Spinal cord (tissue), 10 donors: Measurements from ENCODE around the gene AKT2. TPM values are rescaled to one million over a fixed set of nuclear protein-coding genes. Genes with fewer than 3 reads are reported as not detected.
A peak's percentile ranks its signal among the peaks of the same experiment; 100 is the strongest.
"Not testable (repeated sequence)": the region's sequence is repeated elsewhere in the genome, so short reads cannot be mapped to it uniquely, and the experiment has no call there.

Experiments used
- DNase-seq, 6 donors: peaks; one replicate each; pipeline versions ENCODE4 v3.0.0 to v3.0.0-alpha.2; 2013 to 2015; ENCODE audit warnings: low spot score in 6 of 6, low read depth in 4 of 6
- H3K27ac ChIP-seq: one replicate; pipeline ENCODE4 v1.5.1; 2013; ENCODE audit warnings: low read depth, low read length, control low read depth
- H3K27me3 ChIP-seq: one replicate; pipeline ENCODE4 v1.6.1; 2013; ENCODE audit warnings: low read length; ENCODE audit not compliant: control insufficient read depth, insufficient read depth
- H3K36me3 ChIP-seq: one replicate; pipeline ENCODE4 v1.6.1; 2013; ENCODE audit warnings: low read length; ENCODE audit not compliant: control insufficient read depth, insufficient read depth
- H3K4me1 ChIP-seq: one replicate; pipeline ENCODE4 v1.6.1; 2013; ENCODE audit warnings: low read length; ENCODE audit not compliant: control insufficient read depth, insufficient read depth
- H3K4me3 ChIP-seq: one replicate; pipeline ENCODE4 v1.5.1; 2013; ENCODE audit warnings: low read depth, low read length, control low read depth
- H3K9me3 ChIP-seq: one replicate; pipeline ENCODE4 v1.6.1; 2013; ENCODE audit warnings: low read length; ENCODE audit not compliant: control insufficient read depth, insufficient read depth
- WGBS: methylation state at CpG from one replicate; pipeline ENCODE4 v1.1.5; 2013; ENCODE audit warnings: missing lambda C conversion rate; ENCODE audit not compliant: insufficient coverage; 5-methylcytosine and 5-hydroxymethylcytosine counted together
- long read RNA-seq, 4 donors: transcript quantifications; one replicate each; lab custom pipeline, GENCODE V29; 2026
- polyA plus RNA-seq, 2 donors: library from polyadenylated mRNA; unstranded; fragments of 120-200 nt; gene quantifications; one replicate each; pipeline ENCODE4 v1.2.1, GENCODE V29; 2013; ENCODE audit not compliant: insufficient read length in 2 of 2
- total RNA-seq, 2 donors: library from RNA; depleted of rRNA in 1 of 2; stranded (reverse); fragments of 120-200 nt in 1 of 2; fragments of >200 nt in 1 of 2; gene quantifications; one replicate each; pipeline versions ENCODE4 v1.2.3 to v1.2.4, GENCODE V29; 2013 to 2014
- donor health status: healthy.

AKT2 gene
- total RNA-seq (100 to 1,000 TPM in 1 of 2 donors, 10 to 100 TPM in 1; 62.8 to 126 TPM), polyA plus RNA-seq (100 to 1,000 TPM; 154 to 210 TPM)
- long read RNA-seq, donor 1, full-length matches to known transcripts = 24 of 32 reads
- long read RNA-seq, donor 1, partial matches to known transcripts = 8 of 32 reads
- long read RNA-seq, donor 1, other reads (novel, unspliced or antisense) = 0 of 32 reads
- long read RNA-seq, donor 2, full-length matches to known transcripts = 9 of 17 reads
- long read RNA-seq, donor 2, partial matches to known transcripts = 8 of 17 reads
- long read RNA-seq, donor 2, other reads (novel, unspliced or antisense) = 0 of 17 reads
- long read RNA-seq, donor 3, full-length matches to known transcripts = 15 of 34 reads
- long read RNA-seq, donor 3, partial matches to known transcripts = 19 of 34 reads
- long read RNA-seq, donor 3, other reads (novel, unspliced or antisense) = 0 of 34 reads
- long read RNA-seq, donor 4, full-length matches to known transcripts = 18 of 41 reads
- long read RNA-seq, donor 4, partial matches to known transcripts = 23 of 41 reads
- long read RNA-seq, donor 4, other reads (novel, unspliced or antisense) = 0 of 41 reads

GRCh38 chr19:40284501-40285352 lies at the start of gene AKT2:
Gene AKT2, minus strand, starts transcription at chr19:40285345. Its CDS starts 20,078 bp downstream, at chr19:40265267.
- peaks cover 32% of the 10 kb centered on the region for H3K4me1 ChIP-seq
- H3K9me3 ChIP-seq = no peaks in the 10 kb centered on the region
- peak within 1 kb of the TSS; percentile 80 for H3K4me3 ChIP-seq
- WGBS = under 1% methylated on average over 67 of the region's 84 CpGs
- peak within 1 kb of the TSS; percentile 98 for H3K27ac ChIP-seq
- peak; percentile 49 to 95 (median 74) for DNase-seq
- H3K36me3 ChIP-seq = peaks cover 22% of the 10 kb centered on the region
- no peaks in the 10 kb centered on the region for H3K27me3 ChIP-seq

DNA sequence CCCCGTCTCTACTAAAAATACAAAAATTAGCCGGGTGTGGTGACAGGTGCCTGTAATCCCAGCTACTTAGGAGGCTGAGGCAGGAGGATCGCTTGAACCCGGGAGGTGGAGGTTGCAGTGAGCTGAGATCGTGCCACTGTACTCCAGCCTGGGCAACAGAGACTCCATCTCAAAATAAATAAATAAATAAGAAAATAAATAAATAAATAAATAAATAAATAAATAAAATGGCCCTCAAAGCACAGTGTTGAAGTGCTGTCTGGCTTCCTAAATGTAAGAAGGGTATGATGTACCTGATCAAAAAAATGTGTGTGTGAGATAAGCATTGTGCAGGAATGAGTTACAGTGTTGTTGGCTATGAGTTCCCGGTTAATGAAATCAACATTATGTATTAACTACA lies 47.9 kb upstream of the AKT2 start:
- WGBS = 100% methylated on average over 1 of the region's 6 CpGs
- H3K4me1 ChIP-seq, H3K27ac ChIP-seq, DNase-seq, H3K4me3 ChIP-seq, H3K9me3 ChIP-seq, H3K27me3 ChIP-seq: not testable (repeated sequence)
- peaks cover 72% of the 10 kb centered on the region for H3K36me3 ChIP-seq

GRCh38 chr19:40332669-40333068 lies 47.5 kb upstream of the AKT2 start:
- Histone ChIP-seq H3K9me3 (no peaks in the 10 kb centered on the region), H3K27me3 (no peaks in the 10 kb centered on the region), H3K27ac (no peak overlapping the region), H3K4me1 (no peaks in the 10 kb centered on the region), H3K4me3 (no peak overlapping the region), H3K36me3 (peaks cover 76% of the 10 kb centered on the region)
- 70% methylated on average over 4 of the region's 6 CpGs for WGBS
- peak in 1 of 6 donors; percentile 6 for DNase-seq

DNA sequence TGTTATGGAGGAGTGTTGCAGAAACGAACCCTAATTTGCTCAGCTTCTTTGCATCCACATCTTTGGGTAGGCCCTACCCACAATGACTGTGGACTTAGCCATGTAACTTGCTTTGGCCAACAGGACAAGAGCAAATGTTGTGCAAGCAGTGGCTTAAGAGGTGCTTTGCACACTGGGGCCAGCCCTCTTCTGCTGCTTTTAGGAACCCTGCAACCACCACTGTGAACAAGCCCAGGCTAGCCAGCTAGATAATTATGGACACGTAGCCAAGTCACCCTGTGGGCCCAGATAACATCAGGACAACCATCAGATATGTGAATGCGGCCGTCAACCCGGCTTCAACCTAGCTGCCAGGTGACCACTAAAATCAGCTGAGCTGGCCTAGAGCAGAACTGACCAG lies 45.9 kb upstream of the AKT2 start:
- WGBS = 89% methylated on average over 5 of the region's 5 CpGs
- no peak overlapping the region for H3K4me3 ChIP-seq
- no peaks in the 10 kb centered on the region for H3K4me1 ChIP-seq
- H3K27me3 ChIP-seq = no peaks in the 10 kb centered on the region
- DNase-seq = no peak
- peaks cover 79% of the 10 kb centered on the region for H3K36me3 ChIP-seq
- H3K9me3 ChIP-seq = no peaks in the 10 kb centered on the region
- no peak overlapping the region for H3K27ac ChIP-seq

- Histone ChIP-seq H3K36me3 (peaks cover 87% of the 10 kb centered on the region), H3K27ac (no peak overlapping the region), H3K27me3 (no peaks in the 10 kb centered on the region), H3K4me1 (no peaks in the 10 kb centered on the region), H3K9me3 (no peaks in the 10 kb centered on the region), H3K4me3 (no peak overlapping the region)
- WGBS = 98% methylated on average over 5 of the region's 14 CpGs
- no peak for DNase-seq
These were observed 41.1 kb upstream of the AKT2 start for GRCh38 chr19:40326201-40326600.

DNA sequence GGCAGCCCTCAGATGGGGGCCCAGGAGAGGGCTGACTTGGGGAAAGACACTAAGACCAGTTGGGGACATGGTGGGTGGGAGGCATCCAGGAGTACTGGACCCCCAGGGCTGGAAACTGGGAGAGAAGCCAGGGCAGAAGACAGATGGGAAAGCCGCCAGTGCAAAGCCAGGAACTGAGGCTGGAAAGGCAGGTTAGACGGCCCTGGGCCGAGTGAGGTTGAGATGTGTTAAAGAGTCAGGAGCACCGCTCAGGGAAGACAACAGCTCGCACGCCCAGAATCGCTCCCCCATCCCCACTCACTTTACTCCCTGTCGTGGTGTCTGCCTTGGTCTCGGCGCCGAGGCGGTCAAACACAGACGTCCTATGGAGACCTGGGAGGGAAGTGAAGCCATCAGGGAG lies 38.6 kb upstream of the AKT2 start:
- Histone ChIP-seq H3K27ac (no peak overlapping the region), H3K9me3 (no peaks in the 10 kb centered on the region), H3K4me3 (no peak overlapping the region), H3K4me1 (no peaks in the 10 kb centered on the region), H3K36me3 (peaks cover 88% of the 10 kb centered on the region), H3K27me3 (no peaks in the 10 kb centered on the region)
- no peak for DNase-seq
- 88% methylated on average over 7 of the region's 13 CpGs for WGBS

- Histone ChIP-seq H3K9me3 (no peaks in the 10 kb centered on the region), H3K36me3 (peaks cover 85% of the 10 kb centered on the region), H3K27ac (no peak overlapping the region), H3K4me3 (no peak overlapping the region), H3K27me3 (no peaks in the 10 kb centered on the region), H3K4me1 (no peaks in the 10 kb centered on the region)
- DNase-seq = no peak
- WGBS = 92% methylated on average over 15 of the region's 15 CpGs
These were observed 37.9 kb upstream of the AKT2 start for GRCh38 chr19:40322951-40323615.

GRCh38 chr19:40322271-40322610 lies 37.1 kb upstream of the AKT2 start:
- no peaks in the 10 kb centered on the region for H3K27me3 ChIP-seq
- DNase-seq = no peak
- H3K9me3 ChIP-seq = no peaks in the 10 kb centered on the region
- H3K4me1 ChIP-seq = no peaks in the 10 kb centered on the region
- H3K27ac ChIP-seq = no peak overlapping the region
- 91% methylated on average over 5 of the region's 7 CpGs for WGBS
- H3K4me3 ChIP-seq = no peak overlapping the region
- peaks cover 83% of the 10 kb centered on the region for H3K36me3 ChIP-seq

DNA sequence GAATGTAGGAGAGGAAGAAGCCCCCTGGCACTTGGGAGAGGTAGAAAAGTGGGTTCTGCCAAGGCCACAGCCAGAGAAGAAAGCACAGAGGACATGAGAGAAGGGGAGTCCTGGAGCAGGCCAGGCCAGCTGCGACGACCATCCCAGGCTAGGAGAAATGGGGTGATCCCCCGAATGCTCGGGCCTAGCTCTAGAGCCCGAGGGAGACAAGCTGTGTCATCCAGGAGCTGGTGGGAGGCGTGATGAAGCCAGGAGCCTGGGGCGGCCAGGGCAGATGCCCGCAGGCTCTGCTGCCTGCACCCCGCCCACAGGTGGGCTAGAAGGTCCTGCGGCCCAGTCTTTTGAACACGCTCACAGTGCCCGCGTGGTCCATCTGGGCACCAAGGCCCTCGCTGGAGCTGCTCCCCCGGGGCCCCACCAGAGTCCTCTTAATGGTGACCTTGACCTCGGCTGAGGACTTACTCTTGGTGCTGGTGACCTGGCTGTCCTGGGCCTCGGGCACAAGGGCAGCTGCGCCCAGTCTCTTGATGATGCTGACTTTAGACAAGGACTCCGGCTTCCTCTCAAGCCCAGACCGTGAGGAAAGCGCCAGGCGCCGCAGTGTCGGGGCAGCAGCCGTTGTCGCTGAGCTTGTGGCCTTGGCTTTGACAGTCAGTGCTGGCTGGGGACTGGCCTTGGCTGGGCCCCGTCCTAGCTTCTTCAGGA lies 36.6 kb upstream of the AKT2 start:
- Histone ChIP-seq H3K27me3 (no peaks in the 10 kb centered on the region), H3K4me3 (no peak overlapping the region), H3K4me1 (no peaks in the 10 kb centered on the region), H3K9me3 (no peaks in the 10 kb centered on the region), H3K36me3 (peaks cover 82% of the 10 kb centered on the region), H3K27ac (no peak overlapping the region)
- WGBS = 96% methylated on average over 27 of the region's 27 CpGs
- DNase-seq = no peak
